Panc1 (cell line): ENCODE results near the gene FAM114A2. TPM values are rescaled to one million over a fixed set of nuclear protein-coding genes. Genes with fewer than 3 reads are reported as not detected.

Experiments used
- ATAC-seq: fragments of 200-7000 bp; cut with Tn5 transposase; 2 replicates; pipeline ENCODE4 v1.9.1; 2020; ENCODE audit warnings: mild to moderate bottlenecking, moderate library complexity
- BruUV-seq: library from RNA; stranded (reverse); fragments of 400-500 nt; replicated peaks from 2 replicates; lab custom pipeline; 2021; lab: Mats Ljungman, UMichigan
- CTCF ChIA-PET: fragments of 300-600 bp; sonication (Branson Sonifier 250); formaldehyde crosslinking; loops from one replicate; lab custom pipeline; 2022; ENCODE audit warnings: antibody characterized with exemption; lab: Charles Lee
- POLR2A ChIA-PET: fragments of 300-600 bp; sonication (Branson Sonifier 250); formaldehyde crosslinking; loops from one replicate; lab custom pipeline; 2022; ENCODE audit warnings: antibody characterized with exemption; lab: Charles Lee
- DNase-seq: peaks from one replicate; pipeline ENCODE4 v3.0.0-alpha.2; 2010; ENCODE audit warnings: low read depth, low spot score
- H3K27ac ChIP-seq: 2 replicates; pipeline ENCODE4 v1.5.1; 2011; ENCODE audit warnings: mild to moderate bottlenecking, low read length, inconsistent platforms
- H3K27me3 ChIP-seq: fragments of 200-500 bp; sonication (Bioruptor generic); 2 replicates; pipeline ENCODE4 v1.6.0; 2014; ENCODE audit warnings: low read length, inconsistent platforms; ENCODE audit not compliant: control insufficient read depth, insufficient read depth
- H3K36me3 ChIP-seq: fragments of 200-500 bp; sonication (Bioruptor generic); 2 replicates; pipeline ENCODE4 v1.5.1; 2014; ENCODE audit warnings: inconsistent platforms, mild to moderate bottlenecking, low read length, moderate library complexity; ENCODE audit not compliant: control insufficient read depth, insufficient read depth
- H3K4me1 ChIP-seq: 2 replicates; pipeline ENCODE4 v1.5.1; 2011; ENCODE audit warnings: inconsistent platforms, mild to moderate bottlenecking, low read length, moderate library complexity; ENCODE audit not compliant: control insufficient read depth, insufficient read depth
- H3K4me3 ChIP-seq, 2 experiments: 2 replicates each; pipeline ENCODE4 v1.5.1; 2011 to 2012; ENCODE audit warnings: low read depth in 2 of 2, low read length in 2 of 2, mild to moderate bottlenecking in 2 of 2, inconsistent platforms in 1 of 2, moderate library complexity in 1 of 2
- H3K9me3 ChIP-seq: fragments of 200-500 bp; sonication (Bioruptor generic); 2 replicates; pipeline ENCODE4 v1.5.1; 2014; ENCODE audit warnings: low read depth, mild to moderate bottlenecking, inconsistent platforms, low read length, moderate library complexity; ENCODE audit not compliant: control insufficient read depth, insufficient read depth
- POLR2AphosphoS5 ChIP-seq: IDR thresholded peaks from 2 replicates; pipeline ENCODE4 v1.6.1; 2012; ENCODE audit warnings: mild to moderate bottlenecking, low read depth, low read length, moderate library complexity
- SIN3A ChIP-seq: IDR thresholded peaks from 2 replicates; pipeline ENCODE4 v1.6.1; 2012; ENCODE audit warnings: low read depth, mild to moderate bottlenecking, low read length, moderate library complexity, borderline replicate concordance; ENCODE audit not compliant: insufficient read depth
- TCF7L2 ChIP-seq: IDR thresholded peaks from 2 replicates; pipeline ENCODE4 v1.6.1; 2011; ENCODE audit warnings: mild to moderate bottlenecking, low read depth, low read length, inconsistent platforms
- in situ Hi-C: cut with HindIII; loops from 2 replicates; pipeline ENCODE4 v1.10.0; 2016; ENCODE audit warnings: low sequenced_read_pairs, low pct_unique_long_range_greater_than_20kb
- intact Hi-C: fragments of 100-400 bp; cut with micrococcal nuclease; formaldehyde crosslinking; loops from one replicate; pipeline ENCODE4 v1.10.0; 2022; ENCODE audit not compliant: unreplicated experiment
- total RNA-seq: library from RNA; stranded (reverse); gene quantifications from one replicate; pipeline ENCODE4 v1.2.1, GENCODE V29; 2021; ENCODE audit not compliant: unreplicated experiment
- TF ChIP-seq, protein P1 (sequence below), 2 experiments: IDR thresholded peaks; 2 replicates each; pipeline ENCODE4 v1.6.1; 2011 to 2012; ENCODE audit warnings: low read depth in 2 of 2, control low read depth in 1 of 2, low read length in 1 of 2, mild to moderate bottlenecking in 1 of 2, moderate library complexity in 1 of 2; ENCODE audit not compliant: insufficient read depth in 1 of 2
- TF ChIP-seq, protein P2 (sequence below): fragments of 450-650 bp; IDR thresholded peaks from 2 replicates; pipeline ENCODE4 v1.5.1; 2017; ENCODE audit warnings: mild to moderate bottlenecking

Gene FAM114A2
- total RNA-seq, 1 experiment from 2014 or later, result 20.7 TPM

GRCh38 chr5:153957205-153957604 lies 81.5 kb downstream of the FAM114A2 start:
- intact Hi-C loops, result no loop called here
- in situ Hi-C loops, result no loop called here
- no TSS peak for BruUV-seq
- H3K9me3 ChIP-seq, result no peaks in the 10 kb centered on the region
- CTCF ChIA-PET, result no interaction called here
- H3K27me3 ChIP-seq, result no peaks in the 10 kb centered on the region
- no peak overlapping the region for H3K4me3 ChIP-seq
- H3K36me3 ChIP-seq, result no peaks in the 10 kb centered on the region
- DNase-seq (no peak), ATAC-seq (no peak)
- TF ChIP-seq, protein P1, sequence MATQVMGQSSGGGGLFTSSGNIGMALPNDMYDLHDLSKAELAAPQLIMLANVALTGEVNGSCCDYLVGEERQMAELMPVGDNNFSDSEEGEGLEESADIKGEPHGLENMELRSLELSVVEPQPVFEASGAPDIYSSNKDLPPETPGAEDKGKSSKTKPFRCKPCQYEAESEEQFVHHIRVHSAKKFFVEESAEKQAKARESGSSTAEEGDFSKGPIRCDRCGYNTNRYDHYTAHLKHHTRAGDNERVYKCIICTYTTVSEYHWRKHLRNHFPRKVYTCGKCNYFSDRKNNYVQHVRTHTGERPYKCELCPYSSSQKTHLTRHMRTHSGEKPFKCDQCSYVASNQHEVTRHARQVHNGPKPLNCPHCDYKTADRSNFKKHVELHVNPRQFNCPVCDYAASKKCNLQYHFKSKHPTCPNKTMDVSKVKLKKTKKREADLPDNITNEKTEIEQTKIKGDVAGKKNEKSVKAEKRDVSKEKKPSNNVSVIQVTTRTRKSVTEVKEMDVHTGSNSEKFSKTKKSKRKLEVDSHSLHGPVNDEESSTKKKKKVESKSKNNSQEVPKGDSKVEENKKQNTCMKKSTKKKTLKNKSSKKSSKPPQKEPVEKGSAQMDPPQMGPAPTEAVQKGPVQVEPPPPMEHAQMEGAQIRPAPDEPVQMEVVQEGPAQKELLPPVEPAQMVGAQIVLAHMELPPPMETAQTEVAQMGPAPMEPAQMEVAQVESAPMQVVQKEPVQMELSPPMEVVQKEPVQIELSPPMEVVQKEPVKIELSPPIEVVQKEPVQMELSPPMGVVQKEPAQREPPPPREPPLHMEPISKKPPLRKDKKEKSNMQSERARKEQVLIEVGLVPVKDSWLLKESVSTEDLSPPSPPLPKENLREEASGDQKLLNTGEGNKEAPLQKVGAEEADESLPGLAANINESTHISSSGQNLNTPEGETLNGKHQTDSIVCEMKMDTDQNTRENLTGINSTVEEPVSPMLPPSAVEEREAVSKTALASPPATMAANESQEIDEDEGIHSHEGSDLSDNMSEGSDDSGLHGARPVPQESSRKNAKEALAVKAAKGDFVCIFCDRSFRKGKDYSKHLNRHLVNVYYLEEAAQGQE (IDR thresholded peaks at IDR 0.05; ENCODE audit: insufficient read depth in 1 of 2, low read depth in 2 of 2, low read length in 1 of 2), result no peak
- TF ChIP-seq, protein P2, sequence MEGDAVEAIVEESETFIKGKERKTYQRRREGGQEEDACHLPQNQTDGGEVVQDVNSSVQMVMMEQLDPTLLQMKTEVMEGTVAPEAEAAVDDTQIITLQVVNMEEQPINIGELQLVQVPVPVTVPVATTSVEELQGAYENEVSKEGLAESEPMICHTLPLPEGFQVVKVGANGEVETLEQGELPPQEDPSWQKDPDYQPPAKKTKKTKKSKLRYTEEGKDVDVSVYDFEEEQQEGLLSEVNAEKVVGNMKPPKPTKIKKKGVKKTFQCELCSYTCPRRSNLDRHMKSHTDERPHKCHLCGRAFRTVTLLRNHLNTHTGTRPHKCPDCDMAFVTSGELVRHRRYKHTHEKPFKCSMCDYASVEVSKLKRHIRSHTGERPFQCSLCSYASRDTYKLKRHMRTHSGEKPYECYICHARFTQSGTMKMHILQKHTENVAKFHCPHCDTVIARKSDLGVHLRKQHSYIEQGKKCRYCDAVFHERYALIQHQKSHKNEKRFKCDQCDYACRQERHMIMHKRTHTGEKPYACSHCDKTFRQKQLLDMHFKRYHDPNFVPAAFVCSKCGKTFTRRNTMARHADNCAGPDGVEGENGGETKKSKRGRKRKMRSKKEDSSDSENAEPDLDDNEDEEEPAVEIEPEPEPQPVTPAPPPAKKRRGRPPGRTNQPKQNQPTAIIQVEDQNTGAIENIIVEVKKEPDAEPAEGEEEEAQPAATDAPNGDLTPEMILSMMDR, result no peak
- TF ChIP-seq POLR2AphosphoS5, result no peak
- TF ChIP-seq TCF7L2, result no peak
- no peaks in the 10 kb centered on the region; the same call in 1 of the 2 replicates for H3K4me1 ChIP-seq
- POLR2A ChIA-PET, result no interaction called here
- H3K27ac ChIP-seq, result no peak overlapping the region

GRCh38 chr5:153953411-153953810 lies 85.3 kb downstream of the FAM114A2 start:
- ChIA-PET CTCF (no interaction called here), POLR2A (no interaction called here)
- no peaks in the 10 kb centered on the region for H3K27me3 ChIP-seq
- no peaks in the 10 kb centered on the region for H3K36me3 ChIP-seq
- H3K4me1 ChIP-seq, result no peaks in the 10 kb centered on the region
- in situ Hi-C loops (no loop called here), intact Hi-C loops (no loop called here)
- BruUV-seq, result no TSS peak
- ATAC-seq (no peak), DNase-seq (no peak)
- H3K4me3 ChIP-seq, result no peak overlapping the region
- TF ChIP-seq SIN3A, result no peak
- TF ChIP-seq, protein P2, result no peak
- TF ChIP-seq POLR2AphosphoS5, result no peak
- H3K27ac ChIP-seq, result no peak overlapping the region
- no peaks in the 10 kb centered on the region for H3K9me3 ChIP-seq
